ENCODE results near the gene CFAP300.

DNA sequence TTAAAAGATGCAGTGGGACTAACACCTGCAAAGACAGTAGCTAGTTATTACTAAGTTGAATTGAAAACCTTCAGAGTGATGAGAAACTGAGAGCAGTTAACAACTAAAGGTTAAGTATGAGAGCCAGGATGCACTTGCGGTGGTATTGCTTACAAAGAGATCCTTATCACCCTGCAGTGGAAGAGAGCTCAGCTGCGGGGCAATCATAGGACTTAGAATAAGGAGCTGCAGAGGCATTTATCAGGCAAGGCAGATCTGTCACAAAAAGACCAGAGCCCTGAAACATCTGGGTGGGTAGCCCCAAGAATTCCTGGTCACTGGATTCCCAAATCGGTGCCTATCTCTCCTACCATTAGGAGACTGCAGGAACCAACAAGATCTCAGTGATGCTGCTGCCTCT, 34.3 kb upstream of the CFAP300 start:
- TF ChIP-seq, protein P1, sequence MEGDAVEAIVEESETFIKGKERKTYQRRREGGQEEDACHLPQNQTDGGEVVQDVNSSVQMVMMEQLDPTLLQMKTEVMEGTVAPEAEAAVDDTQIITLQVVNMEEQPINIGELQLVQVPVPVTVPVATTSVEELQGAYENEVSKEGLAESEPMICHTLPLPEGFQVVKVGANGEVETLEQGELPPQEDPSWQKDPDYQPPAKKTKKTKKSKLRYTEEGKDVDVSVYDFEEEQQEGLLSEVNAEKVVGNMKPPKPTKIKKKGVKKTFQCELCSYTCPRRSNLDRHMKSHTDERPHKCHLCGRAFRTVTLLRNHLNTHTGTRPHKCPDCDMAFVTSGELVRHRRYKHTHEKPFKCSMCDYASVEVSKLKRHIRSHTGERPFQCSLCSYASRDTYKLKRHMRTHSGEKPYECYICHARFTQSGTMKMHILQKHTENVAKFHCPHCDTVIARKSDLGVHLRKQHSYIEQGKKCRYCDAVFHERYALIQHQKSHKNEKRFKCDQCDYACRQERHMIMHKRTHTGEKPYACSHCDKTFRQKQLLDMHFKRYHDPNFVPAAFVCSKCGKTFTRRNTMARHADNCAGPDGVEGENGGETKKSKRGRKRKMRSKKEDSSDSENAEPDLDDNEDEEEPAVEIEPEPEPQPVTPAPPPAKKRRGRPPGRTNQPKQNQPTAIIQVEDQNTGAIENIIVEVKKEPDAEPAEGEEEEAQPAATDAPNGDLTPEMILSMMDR (IDR thresholded peaks at IDR 0.05), result no peak
- TF ChIP-seq, protein P2, sequence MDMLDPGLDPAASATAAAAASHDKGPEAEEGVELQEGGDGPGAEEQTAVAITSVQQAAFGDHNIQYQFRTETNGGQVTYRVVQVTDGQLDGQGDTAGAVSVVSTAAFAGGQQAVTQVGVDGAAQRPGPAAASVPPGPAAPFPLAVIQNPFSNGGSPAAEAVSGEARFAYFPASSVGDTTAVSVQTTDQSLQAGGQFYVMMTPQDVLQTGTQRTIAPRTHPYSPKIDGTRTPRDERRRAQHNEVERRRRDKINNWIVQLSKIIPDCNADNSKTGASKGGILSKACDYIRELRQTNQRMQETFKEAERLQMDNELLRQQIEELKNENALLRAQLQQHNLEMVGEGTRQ (IDR thresholded peaks at IDR 0.05), result no peak
- TF ChIP-seq POLR2A (IDR thresholded peaks at IDR 0.05; ENCODE audit: low read length) (no peak), POLR2AphosphoS2 (conservative IDR thresholded peaks at IDR 0.05; ENCODE audit: low read length) (no peak), ZSCAN20 (CRISPR knock-in tag; IDR thresholded peaks at IDR 0.05) (no peak), ZFP36 (IDR thresholded peaks at IDR 0.05; ENCODE audit: borderline replicate concordance, partially characterized antibody) (no peak), FOSL2 (IDR thresholded peaks at IDR 0.05) (no peak), FOSL2 (CRISPR knock-in tag; IDR thresholded peaks at IDR 0.05) (no peak), RCOR1 (IDR thresholded peaks at IDR 0.05; ENCODE audit: low read depth, low read length) (no peak), CHD2 (IDR thresholded peaks at IDR 0.05; ENCODE audit: low read length, partially characterized antibody) (no peak)
- TF ChIP-seq, protein P3, sequence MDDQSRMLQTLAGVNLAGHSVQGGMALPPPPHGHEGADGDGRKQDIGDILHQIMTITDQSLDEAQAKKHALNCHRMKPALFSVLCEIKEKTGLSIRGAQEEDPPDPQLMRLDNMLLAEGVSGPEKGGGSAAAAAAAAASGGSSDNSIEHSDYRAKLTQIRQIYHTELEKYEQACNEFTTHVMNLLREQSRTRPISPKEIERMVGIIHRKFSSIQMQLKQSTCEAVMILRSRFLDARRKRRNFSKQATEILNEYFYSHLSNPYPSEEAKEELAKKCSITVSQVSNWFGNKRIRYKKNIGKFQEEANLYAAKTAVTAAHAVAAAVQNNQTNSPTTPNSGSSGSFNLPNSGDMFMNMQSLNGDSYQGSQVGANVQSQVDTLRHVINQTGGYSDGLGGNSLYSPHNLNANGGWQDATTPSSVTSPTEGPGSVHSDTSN (IDR thresholded peaks at IDR 0.05), result no peak

Data from A549 (cell line).